GM12801 (cell line): Measurements from ENCODE around the gene NXN.

Experiments used
- TF ChIP-seq, protein P1 (sequence below): IDR thresholded peaks from one replicate; pipeline ENCODE4 v1.5.1; 2011; ENCODE audit warnings: control low read depth; ENCODE audit not compliant: insufficient read length; ENCODE audit errors: extremely low read depth

NXN gene

DNA sequence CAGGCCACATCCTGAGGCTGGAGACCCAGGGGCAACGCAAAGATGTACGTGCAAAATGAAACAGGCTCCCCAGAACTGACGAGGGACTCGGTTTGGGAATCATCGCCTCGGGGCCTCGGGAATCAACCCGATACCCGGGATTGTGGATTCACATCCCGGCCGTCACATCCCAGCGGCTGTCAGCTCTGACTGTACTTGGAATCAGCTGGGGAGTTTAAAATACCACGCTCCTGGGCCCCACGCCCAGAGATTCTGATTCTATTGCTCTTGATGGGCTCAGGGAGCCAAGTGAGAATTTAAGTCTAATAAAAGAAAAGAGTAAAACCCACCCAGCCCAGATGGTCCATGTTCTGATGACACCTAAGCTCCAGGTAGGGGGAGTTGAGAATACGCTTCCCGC lies 155.2 kb downstream of the NXN start:
- TF ChIP-seq, protein P1, sequence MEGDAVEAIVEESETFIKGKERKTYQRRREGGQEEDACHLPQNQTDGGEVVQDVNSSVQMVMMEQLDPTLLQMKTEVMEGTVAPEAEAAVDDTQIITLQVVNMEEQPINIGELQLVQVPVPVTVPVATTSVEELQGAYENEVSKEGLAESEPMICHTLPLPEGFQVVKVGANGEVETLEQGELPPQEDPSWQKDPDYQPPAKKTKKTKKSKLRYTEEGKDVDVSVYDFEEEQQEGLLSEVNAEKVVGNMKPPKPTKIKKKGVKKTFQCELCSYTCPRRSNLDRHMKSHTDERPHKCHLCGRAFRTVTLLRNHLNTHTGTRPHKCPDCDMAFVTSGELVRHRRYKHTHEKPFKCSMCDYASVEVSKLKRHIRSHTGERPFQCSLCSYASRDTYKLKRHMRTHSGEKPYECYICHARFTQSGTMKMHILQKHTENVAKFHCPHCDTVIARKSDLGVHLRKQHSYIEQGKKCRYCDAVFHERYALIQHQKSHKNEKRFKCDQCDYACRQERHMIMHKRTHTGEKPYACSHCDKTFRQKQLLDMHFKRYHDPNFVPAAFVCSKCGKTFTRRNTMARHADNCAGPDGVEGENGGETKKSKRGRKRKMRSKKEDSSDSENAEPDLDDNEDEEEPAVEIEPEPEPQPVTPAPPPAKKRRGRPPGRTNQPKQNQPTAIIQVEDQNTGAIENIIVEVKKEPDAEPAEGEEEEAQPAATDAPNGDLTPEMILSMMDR, result no peak

DNA sequence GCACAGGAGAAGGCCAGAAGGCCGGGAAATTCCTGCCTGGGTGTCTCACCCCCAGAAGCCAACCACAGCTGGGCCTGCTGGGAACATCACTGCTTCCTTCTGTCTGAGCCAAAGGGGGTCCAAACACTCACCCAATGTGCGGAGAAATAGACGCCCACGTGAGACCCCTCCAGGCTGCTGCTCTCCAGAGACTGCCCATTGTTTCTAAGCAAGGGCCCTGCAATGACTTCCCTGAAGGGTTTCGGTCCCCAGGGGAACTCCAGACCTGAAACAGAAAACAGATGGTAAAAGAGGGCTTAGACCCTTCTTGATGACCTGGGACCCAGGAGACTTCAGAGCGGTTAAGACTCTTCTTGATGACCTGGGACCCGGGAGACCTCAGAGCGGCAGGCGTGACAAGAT lies 156.1 kb downstream of the NXN start:
- TF ChIP-seq, protein P1, result no peak

DNA sequence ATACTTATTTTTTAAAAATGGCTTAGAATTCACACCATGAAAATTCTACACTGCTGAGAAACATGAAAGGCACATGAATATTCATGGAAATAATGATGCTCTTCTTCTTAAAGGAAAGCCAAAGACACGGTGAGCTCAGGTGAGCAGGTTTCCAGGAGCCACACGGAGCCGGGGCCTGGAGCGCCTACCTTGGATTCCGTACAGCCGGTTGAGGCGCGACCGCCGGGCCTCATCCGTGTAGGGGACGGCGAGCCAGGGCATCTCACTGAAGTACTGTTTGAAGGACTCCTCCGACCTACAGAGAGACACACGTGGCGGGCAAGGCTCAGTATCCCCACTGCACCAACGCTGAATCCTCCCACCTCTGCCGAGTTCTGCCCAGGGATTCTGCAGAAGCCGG lies 160.3 kb downstream of the NXN start:
- TF ChIP-seq, protein P1, result no peak

DNA sequence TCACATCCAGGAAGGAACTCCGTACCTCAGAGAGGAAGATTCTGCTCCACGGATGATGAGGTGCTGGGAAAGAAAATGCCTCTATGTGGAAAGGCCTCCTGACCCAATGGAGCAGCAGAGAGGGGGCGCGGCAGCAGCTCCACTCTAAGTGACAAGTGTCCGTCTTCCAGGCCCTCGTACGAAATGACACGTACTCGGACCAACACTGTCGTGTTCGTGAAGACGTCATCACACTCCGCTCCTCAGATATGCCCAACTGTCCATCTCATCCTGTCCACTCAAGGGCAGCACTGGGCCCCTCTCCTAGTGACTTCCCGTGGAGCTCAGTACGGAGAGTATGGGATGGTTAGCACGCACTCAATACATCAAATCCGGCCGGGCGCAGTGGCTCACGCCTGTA lies 165.2 kb downstream of the NXN start:
- TF ChIP-seq, protein P1, result no peak

DNA sequence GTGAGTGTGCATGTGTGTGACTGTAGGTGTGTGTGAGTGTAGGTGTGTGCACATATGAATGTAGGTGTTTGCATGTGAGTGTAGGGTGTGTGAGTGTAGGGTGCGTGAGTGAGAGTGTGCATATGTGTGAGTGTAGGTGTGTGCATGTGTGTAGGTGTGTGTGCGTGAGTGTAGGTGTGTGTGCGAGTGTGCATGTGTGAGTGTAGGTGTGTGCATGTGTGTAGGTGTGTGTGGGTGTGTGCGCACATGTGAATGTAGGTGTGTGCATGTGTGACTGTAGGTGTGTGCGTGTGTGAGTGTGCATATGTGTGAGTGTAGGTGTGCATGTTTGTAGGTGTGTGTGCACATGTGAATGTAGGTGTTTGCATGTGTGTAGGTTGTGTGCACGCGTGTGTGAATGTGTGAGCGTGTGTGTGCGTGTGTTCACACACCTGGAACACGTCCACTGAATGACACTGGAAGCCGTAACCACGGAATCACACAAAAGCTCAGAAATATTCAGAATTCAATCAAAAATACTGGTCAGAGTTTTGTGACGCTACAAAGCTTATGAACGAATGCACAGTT lies 166.9 kb downstream of the NXN start:
- TF ChIP-seq, protein P1, result no peak

DNA sequence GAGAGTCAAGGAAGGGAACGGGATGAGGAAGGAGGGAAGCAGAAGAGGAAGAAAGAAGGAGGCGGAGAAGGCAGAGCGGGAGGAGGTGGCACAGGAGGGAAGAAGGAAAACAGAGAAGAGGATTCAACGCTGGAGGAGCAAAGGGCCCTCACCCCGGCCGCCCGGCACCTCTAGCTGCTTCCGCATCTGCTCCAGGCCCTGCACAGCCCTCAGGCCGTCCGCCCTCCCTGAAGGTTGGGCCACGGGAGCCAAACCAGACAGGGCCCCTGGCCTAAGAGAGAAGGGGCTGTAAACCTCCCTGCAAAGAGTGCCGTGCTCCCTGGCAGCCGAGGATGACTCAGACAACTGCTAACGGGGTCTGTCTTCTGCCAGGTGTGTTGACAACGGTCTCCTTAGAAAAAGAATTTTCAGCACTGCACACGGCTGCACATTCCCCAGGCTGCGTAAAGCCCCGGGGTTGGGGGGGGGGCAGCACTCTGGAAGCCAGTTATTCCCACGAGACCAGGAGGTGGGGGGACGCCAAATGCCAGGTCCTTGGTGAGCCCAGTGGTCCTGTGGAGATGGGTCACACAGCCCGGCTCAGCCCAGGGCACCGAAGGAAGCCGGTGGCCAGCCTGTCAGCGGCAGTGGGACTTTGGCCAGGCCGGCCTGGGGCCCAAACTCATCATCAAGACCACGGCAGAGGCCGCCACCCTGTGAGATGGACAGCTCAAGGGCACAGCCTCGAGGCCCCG lies 168.4 kb downstream of the NXN start:
- TF ChIP-seq, protein P1, result no peak

DNA sequence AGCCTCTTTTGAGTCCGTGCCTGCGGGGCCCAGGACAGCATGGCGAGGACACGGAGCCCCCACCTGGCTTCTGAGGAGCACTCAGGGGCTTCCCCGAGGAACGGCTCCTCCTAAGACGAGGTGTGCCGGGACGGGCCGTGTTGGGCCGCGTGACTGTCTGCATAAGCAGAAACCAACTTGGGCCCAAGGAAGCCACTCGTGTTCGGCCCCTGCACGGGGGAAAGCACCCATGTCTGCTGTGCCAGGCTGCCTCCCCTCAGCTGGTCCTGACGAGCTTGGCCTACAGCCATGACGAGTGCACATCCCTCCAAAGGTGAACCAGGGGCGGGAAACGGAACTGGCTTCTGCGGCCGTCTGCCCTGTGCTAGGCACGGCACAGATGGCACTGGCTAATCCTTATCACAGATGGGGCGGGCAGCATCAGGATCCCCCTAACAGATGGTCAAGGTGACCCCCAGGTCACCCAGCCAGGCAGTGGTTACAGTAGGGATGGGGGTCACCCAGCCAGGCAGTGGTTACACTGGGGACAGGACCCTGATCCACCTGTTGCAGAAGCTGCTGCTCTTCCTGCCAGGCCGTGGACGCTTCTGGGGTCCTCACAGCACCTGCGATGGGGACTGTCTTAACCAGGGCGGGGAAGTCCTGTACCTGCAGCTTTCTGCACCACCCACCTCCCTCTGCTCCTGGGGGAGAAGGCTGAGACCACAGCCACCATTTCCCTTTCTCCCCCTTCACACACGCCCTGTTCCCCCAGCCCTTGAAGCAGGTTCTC lies 171.9 kb downstream of the NXN start:
- TF ChIP-seq, protein P1, result no peak
